Spinal cord (tissue), 10 donors: ENCODE measurements around the gene HSBP1L1. TPM values are rescaled to one million over a fixed set of nuclear protein-coding genes. Genes with fewer than 3 reads are reported as not detected.

Source experiments
- DNase-seq, 6 donors: peaks; one replicate each; pipeline versions ENCODE4 v3.0.0 to v3.0.0-alpha.2; 2013 to 2015; ENCODE audit warnings: low spot score in 6 of 6, low read depth in 4 of 6
- H3K27ac ChIP-seq: one replicate; pipeline ENCODE4 v1.5.1; 2013; ENCODE audit warnings: low read depth, low read length, control low read depth
- H3K27me3 ChIP-seq: one replicate; pipeline ENCODE4 v1.6.1; 2013; ENCODE audit warnings: low read length; ENCODE audit not compliant: control insufficient read depth, insufficient read depth
- H3K36me3 ChIP-seq: one replicate; pipeline ENCODE4 v1.6.1; 2013; ENCODE audit warnings: low read length; ENCODE audit not compliant: control insufficient read depth, insufficient read depth
- H3K4me1 ChIP-seq: one replicate; pipeline ENCODE4 v1.6.1; 2013; ENCODE audit warnings: low read length; ENCODE audit not compliant: control insufficient read depth, insufficient read depth
- H3K4me3 ChIP-seq: one replicate; pipeline ENCODE4 v1.5.1; 2013; ENCODE audit warnings: low read depth, low read length, control low read depth
- H3K9me3 ChIP-seq: one replicate; pipeline ENCODE4 v1.6.1; 2013; ENCODE audit warnings: low read length; ENCODE audit not compliant: control insufficient read depth, insufficient read depth
- WGBS: methylation state at CpG from one replicate; pipeline ENCODE4 v1.1.5; 2013; ENCODE audit warnings: missing lambda C conversion rate; ENCODE audit not compliant: insufficient coverage; 5-methylcytosine and 5-hydroxymethylcytosine counted together
- polyA plus RNA-seq, 2 donors: library from polyadenylated mRNA; unstranded; fragments of 120-200 nt; gene quantifications; one replicate each; pipeline ENCODE4 v1.2.1, GENCODE V29; 2013; ENCODE audit not compliant: insufficient read length in 2 of 2
- total RNA-seq, 2 donors: library from RNA; depleted of rRNA in 1 of 2; stranded (reverse); fragments of 120-200 nt in 1 of 2; fragments of >200 nt in 1 of 2; gene quantifications; one replicate each; pipeline versions ENCODE4 v1.2.3 to v1.2.4, GENCODE V29; 2013 to 2014
- donor health status: healthy.

The HSBP1L1 gene
- total and polyA plus RNA-seq, 4 donors = 5.2 to 27.3 (median 18.3) TPM

DNA sequence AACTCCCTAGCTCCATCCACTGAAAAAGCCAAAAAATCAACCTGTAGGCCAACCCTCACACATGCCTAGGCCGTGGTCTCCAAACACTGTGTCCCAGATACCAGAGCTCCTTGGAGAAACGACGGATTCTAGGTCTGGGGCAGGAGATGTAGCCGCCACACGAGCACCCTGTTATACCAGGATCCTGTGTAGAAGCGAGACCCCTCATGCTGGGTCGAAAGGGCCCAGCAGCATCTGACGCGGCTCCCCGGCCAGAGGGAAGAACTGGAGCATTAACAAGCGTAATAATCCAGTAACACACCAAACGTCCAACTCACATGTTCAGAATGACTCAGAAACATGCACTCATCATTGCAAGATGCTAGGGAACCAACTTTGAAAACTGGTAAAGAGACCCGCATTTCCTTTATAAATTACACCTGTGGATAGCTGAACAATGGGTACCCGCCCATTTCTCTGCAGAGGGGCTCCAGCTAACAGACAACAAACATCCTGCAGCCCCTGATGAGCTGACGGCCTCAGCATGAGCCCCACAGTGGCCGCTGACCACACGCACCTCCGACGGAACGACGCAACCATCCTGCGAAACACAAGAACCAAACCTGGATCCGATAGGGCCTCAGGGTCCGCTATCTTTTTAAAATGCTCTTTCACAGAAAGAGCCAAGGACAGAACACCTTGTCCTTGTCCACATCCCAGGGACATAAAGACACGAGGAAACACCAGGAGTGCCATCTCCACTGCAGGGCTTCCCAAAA lies 27.2 kb upstream of the HSBP1L1 start:
- DNase-seq = no peak
- WGBS = 93% methylated on average over 25 of the region's 25 CpGs
- H3K4me3 ChIP-seq = no peak overlapping the region
- H3K27ac ChIP-seq = no peak overlapping the region
- H3K9me3 ChIP-seq = no peaks in the 10 kb centered on the region
- H3K36me3 ChIP-seq = peaks cover 60% of the 10 kb centered on the region
- H3K4me1 ChIP-seq = peaks cover 5% of the 10 kb centered on the region
- no peaks in the 10 kb centered on the region for H3K27me3 ChIP-seq

DNA sequence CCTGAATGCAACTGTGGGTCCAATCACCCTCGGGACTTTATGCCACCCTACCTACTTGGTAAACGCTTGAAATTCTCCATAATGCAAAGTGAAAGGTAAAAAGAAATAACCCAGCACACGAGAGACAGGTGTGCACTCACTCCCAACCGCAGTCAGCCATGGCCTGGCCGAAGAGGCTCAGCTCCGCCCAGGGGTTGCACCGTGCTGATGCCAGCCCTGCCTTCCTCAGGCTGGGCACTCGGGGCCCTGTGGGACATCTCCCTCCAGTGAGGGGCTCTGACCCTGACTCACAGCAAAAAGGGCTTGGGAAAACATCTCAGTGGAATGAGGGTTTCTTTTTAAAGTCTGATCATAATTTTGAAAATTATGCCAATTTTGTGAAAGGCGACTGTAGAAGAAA lies 26.2 kb upstream of the HSBP1L1 start:
- Histone ChIP-seq H3K9me3 (no peaks in the 10 kb centered on the region), H3K36me3 (peaks cover 68% of the 10 kb centered on the region), H3K4me3 (no peak overlapping the region), H3K4me1 (peaks cover 6% of the 10 kb centered on the region), H3K27me3 (no peaks in the 10 kb centered on the region), H3K27ac (no peak overlapping the region)
- 100% methylated on average over 7 of the region's 9 CpGs for WGBS
- no peak for DNase-seq

DNA sequence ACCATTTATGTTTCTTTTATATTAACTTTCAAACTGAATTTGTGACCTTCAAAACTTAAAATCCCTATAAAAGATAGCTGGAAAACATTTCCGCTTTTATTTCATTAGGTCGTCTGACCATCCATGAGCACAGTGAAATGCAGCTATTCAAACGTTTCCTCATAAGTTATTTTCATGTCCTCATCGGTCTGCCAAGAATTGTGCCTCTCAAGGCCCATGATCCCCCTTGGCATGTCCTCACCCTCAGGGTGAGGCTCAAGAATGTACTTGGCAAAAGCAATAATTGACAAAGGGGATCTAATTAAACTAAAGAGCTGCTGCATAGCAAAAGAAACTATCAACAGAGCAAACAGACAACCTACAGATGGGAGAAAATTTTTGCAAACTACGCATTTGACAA lies 25.3 kb upstream of the HSBP1L1 start:
- Histone ChIP-seq H3K36me3 (peaks cover 77% of the 10 kb centered on the region), H3K27ac (no peak overlapping the region), H3K4me3 (no peak overlapping the region), H3K27me3 (no peaks in the 10 kb centered on the region), H3K9me3 (no peaks in the 10 kb centered on the region), H3K4me1 (peaks cover 14% of the 10 kb centered on the region)
- 90% methylated on average over 3 of the region's 5 CpGs for WGBS
- no peak for DNase-seq

DNA sequence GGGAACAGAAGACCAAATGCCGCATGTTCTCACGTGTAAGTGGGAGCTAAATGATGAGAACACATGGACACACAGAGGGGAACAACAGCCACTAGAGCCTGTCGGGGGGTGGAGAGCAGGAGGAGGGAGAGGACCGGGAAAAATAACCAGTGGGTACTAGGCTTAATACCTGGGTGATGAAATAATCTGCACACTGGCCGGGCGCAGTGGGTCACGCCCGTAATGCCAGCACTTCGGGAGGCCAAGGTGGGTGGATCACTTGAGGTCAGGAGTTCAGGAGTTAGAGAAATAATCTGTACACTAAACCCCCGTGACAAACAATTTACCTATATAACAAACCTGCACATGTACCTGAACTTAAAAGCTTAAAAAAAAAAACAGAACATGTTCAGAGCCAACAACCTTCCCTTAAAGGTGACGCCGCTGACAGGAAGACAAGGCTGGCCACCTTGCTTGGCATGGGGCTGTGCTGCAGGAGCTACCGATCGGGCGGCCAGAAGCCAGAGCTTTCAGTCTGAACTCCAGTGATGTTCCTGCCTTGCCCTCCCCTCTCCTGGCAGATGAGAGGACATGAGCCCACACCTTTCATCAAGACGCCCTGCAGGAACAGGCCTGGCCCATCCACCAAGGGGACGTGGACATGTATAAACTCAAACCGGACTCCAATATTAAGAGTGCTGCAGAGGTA lies 24.2 kb upstream of the HSBP1L1 start:
- Histone ChIP-seq H3K27ac (no peak overlapping the region), H3K36me3 (peaks cover 75% of the 10 kb centered on the region), H3K27me3 (no peaks in the 10 kb centered on the region), H3K4me3 (no peak overlapping the region), H3K4me1 (peaks cover 21% of the 10 kb centered on the region), H3K9me3 (no peaks in the 10 kb centered on the region)
- WGBS = 94% methylated on average over 13 of the region's 18 CpGs
- DNase-seq = no peak

DNA sequence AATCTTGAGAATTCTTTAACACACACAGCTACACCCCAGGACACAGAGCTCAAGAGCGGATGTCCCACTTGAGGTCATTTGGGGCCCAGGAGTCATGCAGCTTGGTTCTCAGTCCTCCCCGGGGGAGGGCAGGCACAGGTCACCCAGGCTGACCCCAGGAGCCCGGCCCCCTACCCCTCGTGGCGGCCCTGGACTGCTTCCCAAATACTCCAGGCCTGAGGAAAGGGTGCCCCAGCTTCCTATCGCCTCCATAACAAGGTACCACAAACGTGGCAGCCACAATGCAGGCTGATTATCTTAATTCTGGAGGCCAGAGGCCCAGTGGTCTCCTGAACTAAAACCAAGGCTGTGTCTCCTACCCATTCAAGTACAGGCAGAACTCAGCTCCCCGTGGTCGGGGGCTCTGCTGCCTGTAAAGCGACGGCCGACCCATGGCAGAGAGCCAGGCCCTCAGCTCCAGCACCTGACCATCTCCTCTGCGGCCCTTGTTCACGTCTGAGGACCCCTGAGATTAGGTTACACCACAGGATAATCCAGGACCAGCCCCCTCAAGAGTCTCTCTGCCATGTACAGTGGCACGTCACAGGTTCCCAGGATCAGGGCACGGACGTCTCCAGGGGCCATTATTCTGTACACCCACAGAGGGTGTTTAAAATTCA lies 23.5 kb upstream of the HSBP1L1 start:
- DNase-seq = no peak
- Histone ChIP-seq H3K9me3 (no peaks in the 10 kb centered on the region), H3K4me1 (peaks cover 26% of the 10 kb centered on the region), H3K27ac (no peak overlapping the region), H3K27me3 (no peaks in the 10 kb centered on the region), H3K36me3 (peaks cover 74% of the 10 kb centered on the region), H3K4me3 (no peak overlapping the region)
- 86% methylated on average over 15 of the region's 17 CpGs for WGBS

DNA sequence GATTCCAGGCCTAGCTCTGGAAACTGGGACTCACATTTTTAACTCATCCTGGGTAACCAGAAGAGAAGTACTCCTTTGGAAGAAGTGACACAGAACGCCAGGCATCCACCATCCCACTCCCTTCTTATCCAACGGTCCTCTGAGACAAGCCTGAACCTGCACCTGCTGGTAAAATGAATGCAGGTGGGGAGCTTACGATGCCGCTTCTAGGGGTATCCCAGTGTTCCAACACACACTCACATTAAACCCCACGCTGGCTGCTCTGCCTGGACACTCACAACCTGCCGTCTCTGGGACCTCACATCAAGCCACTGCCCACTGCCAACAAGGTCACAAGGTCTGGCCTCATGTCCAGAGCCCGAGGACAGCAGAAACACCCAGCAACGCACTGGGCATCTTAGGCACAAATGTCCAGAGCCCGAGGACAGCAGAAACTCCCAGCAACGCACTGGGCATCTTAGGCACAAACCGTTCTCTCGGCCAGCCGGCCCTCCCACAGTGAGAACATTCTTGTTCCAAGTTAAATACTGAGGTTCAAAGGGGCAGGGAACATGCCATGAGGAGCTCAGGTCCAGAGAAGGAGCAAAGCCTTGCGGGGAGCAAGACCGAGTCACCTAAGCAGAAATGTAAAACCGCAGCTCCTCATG lies 22.8 kb upstream of the HSBP1L1 start:
- Histone ChIP-seq H3K9me3 (no peaks in the 10 kb centered on the region), H3K27ac (no peak overlapping the region)

DNA sequence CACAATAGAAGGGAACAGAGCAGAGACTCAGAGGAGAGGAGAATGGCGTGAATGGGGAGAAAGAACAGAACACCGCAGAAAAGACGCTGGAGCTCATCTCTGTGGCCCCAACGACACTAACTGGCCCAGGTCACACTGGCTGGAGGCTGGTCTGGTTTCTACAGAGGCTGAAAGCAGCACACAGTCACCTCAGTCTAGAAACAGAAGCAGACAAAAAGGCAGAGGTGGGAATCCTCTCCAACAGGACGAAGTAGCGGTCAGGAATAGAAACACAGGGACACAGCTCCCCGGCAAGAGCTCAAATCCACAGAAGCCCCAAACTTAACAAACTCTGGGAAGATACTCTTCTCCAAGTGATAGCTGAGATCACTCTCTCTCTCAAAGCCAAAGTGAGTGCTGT lies 22.2 kb upstream of the HSBP1L1 start:
- WGBS = 88% methylated on average over 4 of the region's 7 CpGs
- no peak overlapping the region for H3K27ac ChIP-seq
- H3K36me3 ChIP-seq = peaks cover 76% of the 10 kb centered on the region
- DNase-seq = no peak
- H3K4me1 ChIP-seq = peaks cover 28% of the 10 kb centered on the region
- H3K9me3 ChIP-seq = no peaks in the 10 kb centered on the region
- H3K4me3 ChIP-seq = no peak overlapping the region
- no peaks in the 10 kb centered on the region for H3K27me3 ChIP-seq

More for the DNA sequence above, 22.8 kb upstream of the HSBP1L1 start:
- 87% methylated on average over 13 of the region's 16 CpGs for WGBS
- no peak overlapping the region for H3K4me3 ChIP-seq
- no peaks in the 10 kb centered on the region for H3K27me3 ChIP-seq
- DNase-seq = no peak
- H3K4me1 ChIP-seq = peaks cover 26% of the 10 kb centered on the region
- H3K36me3 ChIP-seq = peaks cover 76% of the 10 kb centered on the region

DNA sequence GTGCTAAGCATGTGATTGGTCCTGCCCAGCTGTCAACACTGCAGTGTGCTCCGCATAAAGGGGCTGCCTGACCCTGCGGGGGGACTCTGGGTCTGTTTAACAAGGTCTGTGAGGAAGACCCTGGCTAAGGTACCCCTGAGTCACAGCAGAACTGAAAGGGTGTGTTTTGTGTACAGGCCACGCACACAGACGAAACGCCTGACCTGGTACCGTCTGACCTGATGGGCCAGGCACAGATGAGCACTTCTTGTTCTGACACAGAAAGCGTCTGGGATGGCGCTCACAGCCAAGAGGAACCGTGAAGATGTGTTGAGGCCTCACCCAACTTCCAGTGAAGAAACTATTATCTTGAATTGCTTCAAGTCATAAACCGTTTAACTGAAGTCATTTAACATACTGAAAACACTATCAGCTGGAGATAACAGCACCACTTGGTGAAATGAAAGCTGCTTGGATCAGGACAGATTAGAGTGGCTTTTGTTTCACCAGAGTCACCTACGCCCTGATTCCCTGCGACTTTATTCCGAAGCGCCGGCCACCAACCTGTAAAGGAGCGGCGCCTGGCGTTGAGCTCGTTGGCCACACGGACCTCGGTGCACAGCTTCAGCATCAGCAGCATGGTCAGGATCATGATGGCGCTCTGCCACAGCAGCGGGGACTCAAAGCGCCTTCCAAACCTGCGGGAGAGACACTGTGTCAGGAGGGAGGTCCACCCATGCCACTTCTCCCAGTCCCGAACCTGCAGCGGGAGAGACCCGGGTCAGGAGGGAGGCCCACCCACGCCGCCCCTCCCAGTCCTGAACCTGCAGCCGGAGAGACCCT lies 21.4 kb upstream of the HSBP1L1 start:
- no peaks in the 10 kb centered on the region for H3K27me3 ChIP-seq
- H3K4me3 ChIP-seq = no peak overlapping the region
- H3K36me3 ChIP-seq = peaks cover 77% of the 10 kb centered on the region
- no peak for DNase-seq
- H3K27ac ChIP-seq = no peak overlapping the region
- no peaks in the 10 kb centered on the region for H3K9me3 ChIP-seq
- peaks cover 33% of the 10 kb centered on the region for H3K4me1 ChIP-seq
- 83% methylated on average over 31 of the region's 31 CpGs for WGBS

DNA sequence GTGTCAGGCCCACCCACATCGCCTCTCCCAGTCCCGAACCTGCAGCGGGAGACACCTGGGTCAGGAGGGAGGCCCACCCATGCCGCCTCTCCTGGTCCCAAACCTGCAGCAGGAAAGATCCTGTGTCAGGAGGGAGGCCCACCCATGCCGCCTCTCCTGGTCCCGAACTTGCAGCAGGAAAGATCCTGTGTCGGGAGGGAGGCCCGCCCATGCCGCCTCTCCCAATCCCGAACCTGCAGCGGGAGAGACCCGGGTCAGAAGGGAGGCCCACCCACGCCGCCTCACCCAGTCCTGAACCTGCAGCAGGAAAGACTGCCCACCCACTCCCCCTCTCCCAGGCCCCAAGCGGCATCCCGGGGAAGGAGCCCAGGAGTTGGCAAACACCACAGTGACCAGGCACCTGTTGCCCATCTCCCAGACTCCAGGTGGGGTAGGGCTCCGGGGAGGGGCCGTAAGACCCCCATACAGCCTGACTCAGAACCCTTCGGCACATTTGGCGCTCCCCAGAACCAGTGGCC lies 20.8 kb upstream of the HSBP1L1 start:
- Histone ChIP-seq H3K9me3 (no peaks in the 10 kb centered on the region), H3K36me3 (peaks cover 75% of the 10 kb centered on the region), H3K4me1 (peaks cover 34% of the 10 kb centered on the region), H3K4me3 (no peak overlapping the region), H3K27me3 (no peaks in the 10 kb centered on the region), H3K27ac (no peak overlapping the region)
- WGBS = 89% methylated on average over 19 of the region's 20 CpGs
- no peak for DNase-seq
